Stomach (tissue), 4 donors: Measurements from ENCODE around the gene SLC23A1.

Experiments used
- EP300 ChIP-seq: sonication (generic); formaldehyde crosslinking; IDR thresholded peaks from one replicate; pipeline ENCODE4 v1.6.1; 2017; ENCODE audit warnings: antibody characterized with exemption
- POLR2A ChIP-seq, 4 donors: fragments of 450-650 bp; IDR thresholded peaks; one replicate each; pipeline ENCODE4 v1.6.1; 2016; ENCODE audit warnings: antibody characterized with exemption in 4 of 4, control low read depth in 2 of 4, mild to moderate bottlenecking in 1 of 4, moderate library complexity in 1 of 4
- POLR2AphosphoS5 ChIP-seq, 3 donors: sonication (generic); formaldehyde crosslinking; IDR thresholded peaks; one replicate each; pipeline ENCODE4 v1.6.1; 2016; ENCODE audit warnings: antibody characterized with exemption in 3 of 3
- TF ChIP-seq, protein P1 (sequence below), 7 experiments: fragments of 450-650 bp in 4 of 7; fragments of 200-600 bp in 3 of 7; sonication (generic) in 3 of 7; IDR thresholded peaks; one replicate each; pipeline ENCODE4 v1.5.1; 2016 to 2019; ENCODE audit warnings: antibody characterized with exemption in 7 of 7, control low read depth in 2 of 7, mild to moderate bottlenecking in 1 of 7

DNA sequence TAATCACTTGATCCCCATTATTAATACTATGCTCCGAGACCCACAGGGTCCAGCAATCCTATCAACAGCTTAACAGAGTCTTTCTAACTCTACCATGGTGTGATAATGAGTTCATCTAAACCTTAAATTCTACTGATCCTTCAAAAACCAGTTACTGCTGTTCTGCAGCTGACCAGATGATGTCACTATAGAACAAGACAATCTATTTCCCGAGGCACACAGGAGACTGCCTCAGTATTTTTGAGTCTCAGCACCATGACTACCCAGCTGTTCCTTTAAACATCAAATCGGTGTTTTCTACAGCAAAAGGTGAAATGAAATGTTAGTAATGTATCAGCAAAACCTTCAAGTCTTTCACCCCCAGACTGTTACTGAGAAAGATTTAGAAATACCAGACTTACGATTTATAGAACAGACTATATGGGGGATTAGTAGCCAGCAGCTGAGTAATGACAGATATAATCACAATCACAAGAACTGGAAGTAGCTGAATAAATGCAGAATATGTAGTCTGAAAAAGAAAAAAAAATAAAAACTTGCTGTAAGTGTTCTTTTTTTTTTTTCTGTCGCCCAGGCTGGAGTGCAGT lies 39.3 kb upstream of the SLC23A1 start:
- TF ChIP-seq, protein P1, sequence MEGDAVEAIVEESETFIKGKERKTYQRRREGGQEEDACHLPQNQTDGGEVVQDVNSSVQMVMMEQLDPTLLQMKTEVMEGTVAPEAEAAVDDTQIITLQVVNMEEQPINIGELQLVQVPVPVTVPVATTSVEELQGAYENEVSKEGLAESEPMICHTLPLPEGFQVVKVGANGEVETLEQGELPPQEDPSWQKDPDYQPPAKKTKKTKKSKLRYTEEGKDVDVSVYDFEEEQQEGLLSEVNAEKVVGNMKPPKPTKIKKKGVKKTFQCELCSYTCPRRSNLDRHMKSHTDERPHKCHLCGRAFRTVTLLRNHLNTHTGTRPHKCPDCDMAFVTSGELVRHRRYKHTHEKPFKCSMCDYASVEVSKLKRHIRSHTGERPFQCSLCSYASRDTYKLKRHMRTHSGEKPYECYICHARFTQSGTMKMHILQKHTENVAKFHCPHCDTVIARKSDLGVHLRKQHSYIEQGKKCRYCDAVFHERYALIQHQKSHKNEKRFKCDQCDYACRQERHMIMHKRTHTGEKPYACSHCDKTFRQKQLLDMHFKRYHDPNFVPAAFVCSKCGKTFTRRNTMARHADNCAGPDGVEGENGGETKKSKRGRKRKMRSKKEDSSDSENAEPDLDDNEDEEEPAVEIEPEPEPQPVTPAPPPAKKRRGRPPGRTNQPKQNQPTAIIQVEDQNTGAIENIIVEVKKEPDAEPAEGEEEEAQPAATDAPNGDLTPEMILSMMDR (IDR thresholded peaks at IDR 0.05) = peak in 5 of 7 experiments; percentile 64 to 79 (median 71)
- TF ChIP-seq POLR2A (IDR thresholded peaks at IDR 0.05) (no peak), POLR2AphosphoS5 (IDR thresholded peaks at IDR 0.05) (peak in 2 of 3 donors; percentile 12 to 41), EP300 (no peak)
